Measurements from ENCODE around the gene BRICD5.
A peak's percentile ranks its signal among the peaks of the same experiment; 100 is the strongest.

The BRICD5 gene

GRCh38 chr16:2199621-2200139, 11.0 kb downstream of the BRICD5 start:
- no peak for TF ChIP-seq CTCF (IDR thresholded peaks at IDR 0.05; ENCODE audit: low read depth, low read length)
- Histone ChIP-seq H3K36me3 (peaks cover 1% of the 10 kb centered on the region), H3K9me3 (ENCODE audit: severe bottlenecking) (no peaks in the 10 kb centered on the region), H3K4me3 (ENCODE audit: low read depth, low read length) (no peak overlapping the region), H3K27me3 (ENCODE audit: insufficient read depth, low read depth, severe bottlenecking) (no peaks in the 10 kb centered on the region), H3K27ac (no peak overlapping the region)
- DNase-seq = no peak

DNA sequence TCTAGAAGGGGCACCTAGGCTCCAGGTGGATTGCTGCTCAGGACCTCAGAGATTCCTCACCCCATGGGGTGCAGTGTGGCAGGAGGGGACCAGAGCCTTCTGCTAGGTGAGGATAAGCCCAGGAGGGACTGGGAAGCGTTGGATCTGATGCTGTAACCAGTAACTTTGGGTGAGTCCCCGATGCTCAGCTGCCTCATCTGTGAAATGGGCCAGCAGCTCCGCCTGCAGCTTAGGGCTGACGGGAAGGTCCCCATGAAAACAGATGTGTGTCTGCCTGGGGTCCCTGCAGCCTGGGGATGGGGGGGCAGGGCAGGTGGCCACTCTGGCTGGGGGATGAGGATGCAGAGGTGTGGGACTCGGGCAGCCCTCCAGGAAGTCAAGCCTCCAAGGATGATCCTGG, 11.6 kb downstream of the BRICD5 start:
- DNase-seq = no peak
- peaks cover 3% of the 10 kb centered on the region for H3K36me3 ChIP-seq
- H3K9me3 ChIP-seq (ENCODE audit: severe bottlenecking) = no peaks in the 10 kb centered on the region
- no peak overlapping the region for H3K27ac ChIP-seq
- H3K27me3 ChIP-seq (ENCODE audit: insufficient read depth, low read depth, severe bottlenecking) = no peaks in the 10 kb centered on the region
- H3K4me3 ChIP-seq (ENCODE audit: low read depth, low read length) = no peak overlapping the region
- TF ChIP-seq CTCF (IDR thresholded peaks at IDR 0.05; ENCODE audit: low read depth, low read length) = no peak

GRCh38 chr16:2198283-2198682, 12.4 kb downstream of the BRICD5 start:
- peaks cover 3% of the 10 kb centered on the region for H3K36me3 ChIP-seq
- no peak overlapping the region for H3K4me3 ChIP-seq (ENCODE audit: low read depth, low read length)
- no peak for TF ChIP-seq CTCF (IDR thresholded peaks at IDR 0.05; ENCODE audit: low read depth, low read length)
- H3K27ac ChIP-seq = no peak overlapping the region
- no peak for DNase-seq
- no peaks in the 10 kb centered on the region for H3K27me3 ChIP-seq (ENCODE audit: insufficient read depth, low read depth, severe bottlenecking)
- no peaks in the 10 kb centered on the region for H3K9me3 ChIP-seq (ENCODE audit: severe bottlenecking)

- Histone ChIP-seq H3K27me3 (ENCODE audit: insufficient read depth, low read depth, severe bottlenecking) (no peaks in the 10 kb centered on the region), H3K9me3 (ENCODE audit: severe bottlenecking) (no peaks in the 10 kb centered on the region), H3K36me3 (peaks cover 3% of the 10 kb centered on the region), H3K4me3 (ENCODE audit: low read depth, low read length) (no peak overlapping the region), H3K27ac (no peak overlapping the region)
- no peak for TF ChIP-seq CTCF (IDR thresholded peaks at IDR 0.05; ENCODE audit: low read depth, low read length)
- no peak for DNase-seq
Measured at GRCh38 chr16:2197765-2198164, 12.9 kb downstream of the BRICD5 start.

GRCh38 chr16:2196981-2197511, 13.6 kb downstream of the BRICD5 start:
- H3K36me3 ChIP-seq = peaks cover 7% of the 10 kb centered on the region
- no peak for DNase-seq
- H3K27me3 ChIP-seq (ENCODE audit: insufficient read depth, low read depth, severe bottlenecking) = no peaks in the 10 kb centered on the region
- peak overlapping the region; percentile 17; the same call in 1 of the 2 replicates for H3K4me3 ChIP-seq (ENCODE audit: low read depth, low read length)
- H3K9me3 ChIP-seq (ENCODE audit: severe bottlenecking) = no peaks in the 10 kb centered on the region
- H3K27ac ChIP-seq = peak overlapping the region; percentile 47; the same call in 1 of the 2 replicates
- TF ChIP-seq CTCF (IDR thresholded peaks at IDR 0.05; ENCODE audit: low read depth, low read length) = no peak
